ENCODE measurements around the gene MGMT.

DNA sequence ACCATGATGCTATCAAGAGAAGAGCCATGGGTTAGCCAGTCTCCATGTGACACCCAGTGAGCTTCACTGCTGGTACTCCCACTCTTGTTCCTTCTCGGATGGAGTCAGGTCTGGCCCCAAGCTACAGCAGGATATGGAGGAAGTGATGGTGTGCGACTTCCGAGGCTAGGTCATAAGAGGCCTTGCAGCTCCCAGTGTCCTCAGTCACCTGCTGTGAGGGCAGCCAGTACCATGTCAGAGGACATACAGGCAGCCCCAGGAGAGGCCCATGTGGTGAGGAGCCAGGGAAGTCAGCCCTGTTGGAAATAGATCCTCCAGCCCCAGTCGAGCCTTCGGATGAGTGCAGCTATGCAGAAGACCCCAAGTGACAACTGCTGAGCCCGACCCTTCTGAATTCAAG is 260.0 kb downstream of the MGMT start:
- TF ChIP-seq EP300 (IDR thresholded peaks at IDR 0.05): no peak
- TF ChIP-seq POLR2A (IDR thresholded peaks at IDR 0.05): no peak

Data from ovary (tissue), 1 donor.